Measurements from ENCODE around the gene NRAP. TPM values are rescaled to one million over a fixed set of nuclear protein-coding genes. Genes with fewer than 3 reads are reported as not detected.

Gene NRAP
- total and polyA plus RNA-seq, 4 donors: 0.02 to 0.04 TPM; not detected in 2

DNA sequence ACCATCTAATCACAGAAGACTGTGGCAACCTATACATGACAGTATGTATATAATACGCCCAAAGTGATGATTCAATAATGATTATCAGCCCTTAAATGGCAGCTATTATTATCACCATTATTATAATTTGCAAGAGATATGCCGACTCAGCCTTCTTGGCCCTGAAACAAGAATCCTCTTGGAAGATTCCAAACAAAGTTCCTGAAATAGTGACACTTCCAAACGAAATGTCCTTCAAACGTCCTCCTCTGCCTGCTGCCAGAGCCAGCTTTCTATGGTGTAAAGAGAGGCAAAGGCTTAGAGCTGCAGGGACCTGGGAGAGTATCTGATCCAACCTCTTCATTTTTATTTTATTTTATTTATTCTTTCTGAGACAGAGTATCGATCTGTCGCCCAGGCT is 36.0 kb downstream of the NRAP start:
- Histone ChIP-seq H3K36me3 (ENCODE audit: control insufficient read depth in 4 of 4, insufficient read depth in 4 of 4, low read length in 4 of 4) (no peaks in the 10 kb centered on the region), H3K4me1 (ENCODE audit: control insufficient read depth in 5 of 5, insufficient read depth in 5 of 5, low read length in 5 of 5) (peaks cover 0 to 9% (median 3%) of the 10 kb centered on the region in 5 donors), H3K9me3 (ENCODE audit: control insufficient read depth in 4 of 4, insufficient read depth in 3 of 4, low read length in 3 of 4) (no peaks in the 10 kb centered on the region), H3K27me3 (ENCODE audit: control insufficient read depth in 3 of 3, insufficient read depth in 3 of 3, low read length in 2 of 3) (no peaks in the 10 kb centered on the region), H3K9ac (ENCODE audit: insufficient read depth in 1 of 2, low read length in 2 of 2) (no peak overlapping the region), H3K27ac (ENCODE audit: low read depth in 1 of 2, low read length in 1 of 2) (peak overlapping the region in 1 of 2 donors; percentile 55), H3K4me3 (no peak overlapping the region)
- TF ChIP-seq, protein P1, sequence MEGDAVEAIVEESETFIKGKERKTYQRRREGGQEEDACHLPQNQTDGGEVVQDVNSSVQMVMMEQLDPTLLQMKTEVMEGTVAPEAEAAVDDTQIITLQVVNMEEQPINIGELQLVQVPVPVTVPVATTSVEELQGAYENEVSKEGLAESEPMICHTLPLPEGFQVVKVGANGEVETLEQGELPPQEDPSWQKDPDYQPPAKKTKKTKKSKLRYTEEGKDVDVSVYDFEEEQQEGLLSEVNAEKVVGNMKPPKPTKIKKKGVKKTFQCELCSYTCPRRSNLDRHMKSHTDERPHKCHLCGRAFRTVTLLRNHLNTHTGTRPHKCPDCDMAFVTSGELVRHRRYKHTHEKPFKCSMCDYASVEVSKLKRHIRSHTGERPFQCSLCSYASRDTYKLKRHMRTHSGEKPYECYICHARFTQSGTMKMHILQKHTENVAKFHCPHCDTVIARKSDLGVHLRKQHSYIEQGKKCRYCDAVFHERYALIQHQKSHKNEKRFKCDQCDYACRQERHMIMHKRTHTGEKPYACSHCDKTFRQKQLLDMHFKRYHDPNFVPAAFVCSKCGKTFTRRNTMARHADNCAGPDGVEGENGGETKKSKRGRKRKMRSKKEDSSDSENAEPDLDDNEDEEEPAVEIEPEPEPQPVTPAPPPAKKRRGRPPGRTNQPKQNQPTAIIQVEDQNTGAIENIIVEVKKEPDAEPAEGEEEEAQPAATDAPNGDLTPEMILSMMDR (IDR thresholded peaks at IDR 0.05; ENCODE audit: control extremely low read depth, extremely low read depth): no peak
- no peak for DNase-seq
- 63 to 80% methylated on average over 6 of the region's 6 CpGs for WGBS, 2 donors
- no peak for ATAC-seq (ENCODE audit: insufficient read depth, low FRiP score)

DNA sequence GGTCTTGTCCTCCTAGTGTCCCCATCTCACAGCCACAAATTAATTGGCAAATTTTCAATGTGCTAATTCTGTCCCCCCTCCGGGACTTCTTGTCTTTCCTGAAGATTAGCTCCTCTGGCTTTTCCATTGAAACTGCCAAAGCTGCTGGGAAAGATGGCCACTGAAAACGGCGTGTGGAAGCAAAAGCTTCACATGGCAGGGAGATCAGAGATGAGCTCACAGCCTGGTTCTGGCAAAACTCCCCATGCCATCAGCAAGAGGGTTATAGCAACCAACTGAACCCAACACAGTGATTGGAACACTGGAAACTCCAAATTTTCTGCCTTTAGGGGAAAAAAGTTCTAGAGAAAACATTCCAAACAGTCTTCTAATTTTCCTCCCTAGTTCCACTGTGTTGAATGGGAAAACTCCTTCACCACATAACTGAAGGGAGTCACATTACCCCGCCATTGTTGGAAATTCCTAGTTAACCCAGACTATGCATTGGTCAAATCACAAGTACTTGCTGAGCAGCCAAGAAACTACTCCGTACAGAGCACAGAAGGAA is 37.0 kb downstream of the NRAP start:
- H3K27me3 ChIP-seq (ENCODE audit: control insufficient read depth in 3 of 3, insufficient read depth in 3 of 3, low read length in 2 of 3): peaks cover 0 to 4% (median 0%) of the 10 kb centered on the region in 3 donors
- DNase-seq (peak in 1 of 3 donors; percentile 37), ATAC-seq (ENCODE audit: insufficient read depth, low FRiP score) (no peak)
- H3K27ac ChIP-seq (ENCODE audit: low read depth in 1 of 2, low read length in 1 of 2): peak overlapping the region in 1 of 2 donors; percentile 77
- H3K36me3 ChIP-seq (ENCODE audit: control insufficient read depth in 4 of 4, insufficient read depth in 4 of 4, low read length in 4 of 4): no peaks in the 10 kb centered on the region
- WGBS, 2 donors: 58 to 70% methylated on average over 5 of the region's 5 CpGs
- H3K9me3 ChIP-seq (ENCODE audit: control insufficient read depth in 4 of 4, insufficient read depth in 3 of 4, low read length in 3 of 4): peaks cover 0 to under 1% (median 0%) of the 10 kb centered on the region in 4 donors
- TF ChIP-seq, protein P1 (IDR thresholded peaks at IDR 0.05; ENCODE audit: control extremely low read depth, extremely low read depth): no peak
- H3K9ac ChIP-seq (ENCODE audit: insufficient read depth in 1 of 2, low read length in 2 of 2): no peak overlapping the region
- peaks cover 0 to 11% (median 4%) of the 10 kb centered on the region in 5 donors for H3K4me1 ChIP-seq (ENCODE audit: control insufficient read depth in 5 of 5, insufficient read depth in 5 of 5, low read length in 5 of 5)
- no peak overlapping the region for H3K4me3 ChIP-seq

DNA sequence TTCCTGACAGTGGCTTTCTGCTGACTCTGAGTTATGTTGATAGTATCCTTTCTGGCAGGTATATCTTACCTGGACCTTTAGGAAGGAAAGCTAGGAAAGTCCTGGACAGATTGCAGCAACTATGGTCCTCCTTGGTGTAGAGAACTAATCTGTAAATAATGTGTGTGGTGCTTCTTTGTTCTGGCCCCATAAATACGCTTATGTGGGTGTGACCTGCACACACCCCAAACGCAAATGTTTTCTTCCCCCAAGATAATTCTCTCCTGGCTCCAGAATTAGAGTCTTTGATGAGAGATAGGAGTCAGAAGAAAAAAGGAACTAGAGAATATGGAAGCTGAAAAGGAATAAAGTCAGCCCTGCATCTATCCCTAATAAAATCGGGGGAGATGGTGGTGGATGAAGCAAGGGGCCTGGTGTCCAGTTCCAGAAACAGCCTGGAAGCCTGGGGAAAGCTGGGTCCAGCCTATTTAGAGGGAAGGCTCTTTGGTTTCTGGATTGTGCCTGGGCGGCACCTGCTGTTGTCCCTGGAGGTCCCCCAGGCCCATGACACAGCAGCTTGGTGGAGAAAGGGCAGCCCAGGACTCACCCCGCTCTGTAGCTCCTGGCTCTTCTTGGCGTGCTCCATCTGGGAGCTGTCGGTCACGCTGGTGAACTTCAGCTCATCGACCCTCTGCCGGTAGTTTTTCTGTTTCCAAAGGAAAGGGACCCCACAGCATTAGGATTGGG is 38.2 kb downstream of the NRAP start:
- Histone ChIP-seq H3K27ac (ENCODE audit: low read depth in 1 of 2, low read length in 1 of 2) (peak overlapping the region in 1 of 2 donors; percentile 46), H3K4me3 (no peak overlapping the region), H3K4me1 (ENCODE audit: control insufficient read depth in 5 of 5, insufficient read depth in 5 of 5, low read length in 5 of 5) (peaks cover 0 to 10% (median 3%) of the 10 kb centered on the region in 5 donors), H3K9ac (ENCODE audit: insufficient read depth in 1 of 2, low read length in 2 of 2) (no peak overlapping the region), H3K36me3 (ENCODE audit: control insufficient read depth in 4 of 4, insufficient read depth in 4 of 4, low read length in 4 of 4) (no peaks in the 10 kb centered on the region), H3K9me3 (ENCODE audit: control insufficient read depth in 4 of 4, insufficient read depth in 3 of 4, low read length in 3 of 4) (peaks cover 0 to 3% (median 0%) of the 10 kb centered on the region in 4 donors), H3K27me3 (ENCODE audit: control insufficient read depth in 3 of 3, insufficient read depth in 3 of 3, low read length in 2 of 3) (peaks cover 0 to 4% (median 0%) of the 10 kb centered on the region in 3 donors)
- WGBS, 2 donors: 85 to 90% methylated on average over 10 of the region's 10 CpGs
- ATAC-seq (ENCODE audit: insufficient read depth, low FRiP score) (no peak), DNase-seq (no peak)
- TF ChIP-seq, protein P1 (IDR thresholded peaks at IDR 0.05; ENCODE audit: control extremely low read depth, extremely low read depth): no peak

All from lung (tissue), 12 donors.